ENCODE data around the gene GDF3. TPM values are rescaled to one million over a fixed set of nuclear protein-coding genes. Genes with fewer than 3 reads are reported as not detected.

Gene GDF3
- total and polyA plus RNA-seq, 9 of the 15 experiments (the other 6 are each of a cell fraction or from before 2014, with no cell fraction given), result not detected

DNA sequence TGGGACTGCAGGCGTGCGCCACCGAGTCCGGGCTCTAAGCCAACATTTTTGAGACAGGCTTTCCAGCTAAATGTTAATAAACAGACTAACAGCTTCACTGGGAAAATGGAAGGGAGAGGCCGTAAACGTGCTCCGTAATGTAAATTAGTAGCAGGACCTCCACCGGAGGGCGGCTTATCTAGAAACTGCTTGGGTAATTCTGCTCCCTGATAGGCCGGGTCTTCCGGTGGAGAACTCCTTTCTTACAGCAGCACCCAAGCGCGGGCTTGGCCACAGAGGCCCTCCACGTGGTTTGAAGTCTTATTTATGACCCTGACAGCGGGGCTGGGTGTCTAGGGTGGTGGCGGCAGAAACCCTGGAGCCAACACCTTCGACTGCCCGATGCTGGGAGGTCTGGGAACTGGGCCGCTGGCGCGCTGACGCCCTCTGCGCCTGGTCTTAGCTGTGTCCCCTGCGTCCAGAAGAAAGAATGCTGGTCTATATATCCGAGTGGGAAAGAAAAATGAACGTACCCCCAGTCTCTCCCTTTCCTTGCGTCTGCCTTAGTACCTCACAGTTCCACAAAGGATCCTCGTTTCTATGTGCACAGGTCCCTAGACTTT lies 17.4 kb upstream of the GDF3 start (continued):
- no peak for TF ChIP-seq MGA (IDR thresholded peaks at IDR 0.05)
- no peak for TF ChIP-seq TEAD2 (tag; IDR thresholded peaks at IDR 0.05)
- TF ChIP-seq E2F6 (IDR thresholded peaks at IDR 0.05; ENCODE audit: borderline replicate concordance in 1 of 2, extremely low read depth in 1 of 2, insufficient read depth in 1 of 2, insufficient read length in 1 of 2, low read depth in 1 of 2, low read length in 1 of 2, poor library complexity in 1 of 2, severe bottlenecking in 1 of 2), result peak in 1 of 2 experiments; percentile 36
- no peak for TF ChIP-seq NCOR1 (IDR thresholded peaks at IDR 0.05)
